LNCaP clone FGC (cell line): Measurements from ENCODE around the gene MYO5A.

Experiments used
- DNase-seq: peaks from one replicate; pipeline ENCODE4 v3.0.0-alpha.2; 2011; ENCODE audit warnings: low read depth
- H3K4me3 ChIP-seq: 2 replicates; pipeline ENCODE4 v1.5.1; 2011; ENCODE audit warnings: mild to moderate bottlenecking, low read depth, low read length, control low read depth
- TF ChIP-seq, protein P1 (sequence below): IDR thresholded peaks from 2 replicates; pipeline ENCODE4 v1.5.1; 2012; ENCODE audit warnings: mild to moderate bottlenecking; ENCODE audit not compliant: control insufficient read depth, insufficient read depth; ENCODE audit errors: extremely low read depth

Gene MYO5A

GRCh38 chr15:52263563-52264282 lies 265.0 kb downstream of the MYO5A start:
- no peak for DNase-seq
- H3K4me3 ChIP-seq: no peak overlapping the region
- TF ChIP-seq, protein P1, sequence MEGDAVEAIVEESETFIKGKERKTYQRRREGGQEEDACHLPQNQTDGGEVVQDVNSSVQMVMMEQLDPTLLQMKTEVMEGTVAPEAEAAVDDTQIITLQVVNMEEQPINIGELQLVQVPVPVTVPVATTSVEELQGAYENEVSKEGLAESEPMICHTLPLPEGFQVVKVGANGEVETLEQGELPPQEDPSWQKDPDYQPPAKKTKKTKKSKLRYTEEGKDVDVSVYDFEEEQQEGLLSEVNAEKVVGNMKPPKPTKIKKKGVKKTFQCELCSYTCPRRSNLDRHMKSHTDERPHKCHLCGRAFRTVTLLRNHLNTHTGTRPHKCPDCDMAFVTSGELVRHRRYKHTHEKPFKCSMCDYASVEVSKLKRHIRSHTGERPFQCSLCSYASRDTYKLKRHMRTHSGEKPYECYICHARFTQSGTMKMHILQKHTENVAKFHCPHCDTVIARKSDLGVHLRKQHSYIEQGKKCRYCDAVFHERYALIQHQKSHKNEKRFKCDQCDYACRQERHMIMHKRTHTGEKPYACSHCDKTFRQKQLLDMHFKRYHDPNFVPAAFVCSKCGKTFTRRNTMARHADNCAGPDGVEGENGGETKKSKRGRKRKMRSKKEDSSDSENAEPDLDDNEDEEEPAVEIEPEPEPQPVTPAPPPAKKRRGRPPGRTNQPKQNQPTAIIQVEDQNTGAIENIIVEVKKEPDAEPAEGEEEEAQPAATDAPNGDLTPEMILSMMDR: no peak

GRCh38 chr15:52262364-52262763 lies 266.3 kb downstream of the MYO5A start:
- no peak for DNase-seq
- H3K4me3 ChIP-seq: no peak overlapping the region
- TF ChIP-seq, protein P1: no peak

- H3K4me3 ChIP-seq: no peak overlapping the region
- peak; percentile 85 for DNase-seq
- TF ChIP-seq, protein P1: no peak
Measured at GRCh38 chr15:52261498-52262242, 267.0 kb downstream of the MYO5A start.

DNA sequence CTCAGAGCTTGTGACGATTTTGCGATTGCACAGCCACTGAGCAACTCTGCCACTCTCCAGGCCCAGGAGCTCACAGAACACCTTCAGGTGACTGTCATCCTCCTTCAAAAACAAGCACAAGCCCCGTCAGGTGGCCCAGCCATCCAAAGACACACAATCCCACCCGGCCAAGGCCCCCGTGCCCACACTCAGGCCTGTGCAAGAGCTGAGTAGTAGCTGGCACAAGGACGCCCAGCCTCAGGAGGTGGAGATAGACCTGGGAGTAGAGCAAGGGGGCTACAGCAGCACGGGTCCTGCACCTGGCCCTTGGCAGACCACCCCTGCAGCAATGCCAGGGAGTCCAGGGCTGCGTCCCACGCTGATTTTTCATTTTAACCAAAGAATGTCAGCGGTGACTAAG lies 267.7 kb downstream of the MYO5A start:
- H3K4me3 ChIP-seq: no peak overlapping the region
- TF ChIP-seq, protein P1: no peak
- DNase-seq: no peak

GRCh38 chr15:52259503-52259902 lies 269.2 kb downstream of the MYO5A start:
- TF ChIP-seq, protein P1: no peak
- DNase-seq: peak; percentile 86
- H3K4me3 ChIP-seq: no peak overlapping the region

- DNase-seq: no peak
- H3K4me3 ChIP-seq: no peak overlapping the region
- TF ChIP-seq, protein P1: no peak
Measured at GRCh38 chr15:52258461-52258860, 270.2 kb downstream of the MYO5A start.
